Measurements from ENCODE around the gene EZR.

Gene EZR

GRCh38 chr6:158816803-158817727 lies 2.1 kb downstream of the EZR start:
- TF ChIP-seq, protein P1, sequence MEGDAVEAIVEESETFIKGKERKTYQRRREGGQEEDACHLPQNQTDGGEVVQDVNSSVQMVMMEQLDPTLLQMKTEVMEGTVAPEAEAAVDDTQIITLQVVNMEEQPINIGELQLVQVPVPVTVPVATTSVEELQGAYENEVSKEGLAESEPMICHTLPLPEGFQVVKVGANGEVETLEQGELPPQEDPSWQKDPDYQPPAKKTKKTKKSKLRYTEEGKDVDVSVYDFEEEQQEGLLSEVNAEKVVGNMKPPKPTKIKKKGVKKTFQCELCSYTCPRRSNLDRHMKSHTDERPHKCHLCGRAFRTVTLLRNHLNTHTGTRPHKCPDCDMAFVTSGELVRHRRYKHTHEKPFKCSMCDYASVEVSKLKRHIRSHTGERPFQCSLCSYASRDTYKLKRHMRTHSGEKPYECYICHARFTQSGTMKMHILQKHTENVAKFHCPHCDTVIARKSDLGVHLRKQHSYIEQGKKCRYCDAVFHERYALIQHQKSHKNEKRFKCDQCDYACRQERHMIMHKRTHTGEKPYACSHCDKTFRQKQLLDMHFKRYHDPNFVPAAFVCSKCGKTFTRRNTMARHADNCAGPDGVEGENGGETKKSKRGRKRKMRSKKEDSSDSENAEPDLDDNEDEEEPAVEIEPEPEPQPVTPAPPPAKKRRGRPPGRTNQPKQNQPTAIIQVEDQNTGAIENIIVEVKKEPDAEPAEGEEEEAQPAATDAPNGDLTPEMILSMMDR (IDR thresholded peaks at IDR 0.05; ENCODE audit: low read length, missing control alignments), result no peak
- H3K4me3 ChIP-seq (replicated peaks; ENCODE audit: low read depth, low read length), result peak overlapping the region; percentile 67
- DNase-seq (ENCODE audit: low read depth), result no peak

DNA sequence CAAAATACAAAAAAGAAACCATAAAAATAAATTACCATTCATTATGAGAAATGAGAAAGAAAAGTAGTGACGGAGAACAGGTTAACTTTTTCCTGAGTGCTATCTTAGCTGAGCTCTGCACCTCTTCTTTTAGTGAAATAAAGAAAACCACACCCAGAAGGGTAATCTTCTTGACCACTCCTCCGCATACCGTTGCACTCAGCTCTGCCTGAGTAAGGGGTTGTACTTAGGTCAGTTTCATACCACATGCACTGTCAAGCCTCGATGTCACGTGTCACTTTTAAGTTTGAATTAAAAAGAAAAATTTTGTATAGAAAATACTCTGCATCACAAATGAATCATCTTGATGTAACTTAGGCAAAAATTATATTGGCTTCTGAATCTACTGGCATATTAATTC lies 2.8 kb downstream of the EZR start:
- H3K4me3 ChIP-seq (replicated peaks; ENCODE audit: low read depth, low read length), result peak overlapping the region; percentile 67
- TF ChIP-seq, protein P1 (IDR thresholded peaks at IDR 0.05; ENCODE audit: low read length, missing control alignments), result no peak
- DNase-seq (ENCODE audit: low read depth), result no peak

DNA sequence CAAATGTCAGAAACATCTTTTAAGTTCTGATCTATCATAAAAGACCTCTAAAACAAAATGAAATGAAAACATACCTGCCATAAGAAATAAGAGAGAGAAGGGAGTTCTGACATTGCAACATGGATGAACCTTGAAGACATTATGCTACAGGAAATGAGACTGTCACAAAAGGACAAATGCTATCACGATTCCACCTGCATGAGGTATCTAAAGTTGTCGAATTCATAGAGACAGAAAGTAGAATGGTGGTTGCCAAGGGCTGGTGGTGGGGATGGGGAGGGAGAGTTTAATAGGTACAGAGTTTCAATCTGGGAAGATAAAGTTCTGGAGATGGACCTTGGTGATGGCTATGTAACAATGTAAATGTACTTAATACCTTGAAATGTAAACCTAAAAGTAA lies 3.3 kb downstream of the EZR start:
- no peak for DNase-seq (ENCODE audit: low read depth)
- TF ChIP-seq, protein P1 (IDR thresholded peaks at IDR 0.05; ENCODE audit: low read length, missing control alignments), result no peak
- H3K4me3 ChIP-seq (replicated peaks; ENCODE audit: low read depth, low read length), result peak overlapping the region; percentile 67

GRCh38 chr6:158815379-158815724 lies 3.8 kb downstream of the EZR start:
- DNase-seq (ENCODE audit: low read depth), result no peak
- H3K4me3 ChIP-seq (replicated peaks; ENCODE audit: low read depth, low read length), result no peak overlapping the region
- TF ChIP-seq, protein P1 (IDR thresholded peaks at IDR 0.05; ENCODE audit: low read length, missing control alignments), result no peak

DNA sequence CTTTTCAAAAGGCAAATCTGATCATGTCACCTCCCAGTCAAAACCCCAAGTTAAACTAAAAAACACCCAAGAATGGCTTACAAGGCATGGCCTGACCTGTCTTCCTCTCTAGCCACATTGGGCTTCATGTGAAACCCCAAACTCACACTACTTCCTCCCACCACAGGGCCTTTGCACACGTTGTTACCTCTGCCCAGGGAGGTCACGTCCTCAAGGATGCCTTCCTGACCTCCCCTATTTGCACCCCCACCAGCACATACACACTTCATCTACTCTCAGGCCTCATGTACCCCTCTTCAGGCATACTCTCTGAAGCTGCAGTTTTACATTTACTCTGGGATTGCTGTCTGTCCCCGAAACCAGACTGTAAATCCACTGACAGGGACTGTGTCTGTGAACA lies 6.1 kb downstream of the EZR start:
- TF ChIP-seq, protein P1 (IDR thresholded peaks at IDR 0.05; ENCODE audit: low read length, missing control alignments), result no peak
- no peak overlapping the region for H3K4me3 ChIP-seq (replicated peaks; ENCODE audit: low read depth, low read length)
- DNase-seq (ENCODE audit: low read depth), result no peak

- H3K4me3 ChIP-seq (replicated peaks; ENCODE audit: low read depth, low read length), result no peak overlapping the region
- TF ChIP-seq, protein P1 (IDR thresholded peaks at IDR 0.05; ENCODE audit: low read length, missing control alignments), result no peak
- DNase-seq (ENCODE audit: low read depth), result no peak
Observed at GRCh38 chr6:158812611-158813010, 6.6 kb downstream of the EZR start.
